ENCODE results near the gene AFF3.
A peak's percentile ranks its signal among the peaks of the same experiment; 100 is the strongest.

The AFF3 gene

GRCh38 chr2:100142393-100142792 lies at the start of gene AFF3:
AFF3 (minus strand) TSS chr2:100142590; CDS start chr2:100104454, 38,136 bp downstream.
- in situ Hi-C loops (cut with MboI; ENCODE audit: low sequenced_read_pairs, unreplicated experiment): no loop called here
- TF ChIP-seq CTCF (IDR thresholded peaks at IDR 0.05; ENCODE audit: borderline replicate concordance, control extremely low read depth, extremely low read depth, insufficient read depth, missing control alignments): no peak
- peak; percentile 81 for DNase-seq (ENCODE audit: low spot score)

GRCh38 chr2:100189387-100189786 lies 47.0 kb upstream of the AFF3 start:
- DNase-seq (ENCODE audit: low spot score): no peak
- TF ChIP-seq CTCF (IDR thresholded peaks at IDR 0.05; ENCODE audit: borderline replicate concordance, control extremely low read depth, extremely low read depth, insufficient read depth, missing control alignments): no peak
- in situ Hi-C loops (cut with MboI; ENCODE audit: low sequenced_read_pairs, unreplicated experiment): no loop called here

- DNase-seq (ENCODE audit: low spot score): no peak
- in situ Hi-C loops (cut with MboI; ENCODE audit: low sequenced_read_pairs, unreplicated experiment): no loop called here
- no peak for TF ChIP-seq CTCF (IDR thresholded peaks at IDR 0.05; ENCODE audit: borderline replicate concordance, control extremely low read depth, extremely low read depth, insufficient read depth, missing control alignments)
These were observed 45.9 kb upstream of the AFF3 start for GRCh38 chr2:100188326-100188725.

GRCh38 chr2:100186126-100186525 lies 43.7 kb upstream of the AFF3 start:
- TF ChIP-seq CTCF (IDR thresholded peaks at IDR 0.05; ENCODE audit: borderline replicate concordance, control extremely low read depth, extremely low read depth, insufficient read depth, missing control alignments): no peak
- in situ Hi-C loops (cut with MboI; ENCODE audit: low sequenced_read_pairs, unreplicated experiment): no loop called here
- DNase-seq (ENCODE audit: low spot score): no peak

GRCh38 chr2:100185516-100185915 lies 43.1 kb upstream of the AFF3 start:
- in situ Hi-C loops (cut with MboI; ENCODE audit: low sequenced_read_pairs, unreplicated experiment): no loop called here
- no peak for DNase-seq (ENCODE audit: low spot score)
- TF ChIP-seq CTCF (IDR thresholded peaks at IDR 0.05; ENCODE audit: borderline replicate concordance, control extremely low read depth, extremely low read depth, insufficient read depth, missing control alignments): no peak

- no peak for DNase-seq (ENCODE audit: low spot score)
- TF ChIP-seq CTCF (IDR thresholded peaks at IDR 0.05; ENCODE audit: borderline replicate concordance, control extremely low read depth, extremely low read depth, insufficient read depth, missing control alignments): no peak
- in situ Hi-C loops (cut with MboI; ENCODE audit: low sequenced_read_pairs, unreplicated experiment): no loop called here
These were observed 42.7 kb upstream of the AFF3 start for GRCh38 chr2:100185105-100185504.

Data from GM13976 (cell line).